Ectodermal cell (in vitro differentiated cells): ENCODE data around the gene STMN1.

ENCODE experiments used
- H3K27ac ChIP-seq: 2 replicates; pipeline ENCODE4 v1.7.0; 2013; ENCODE audit warnings: mild to moderate bottlenecking, low read depth, low read length; ENCODE audit not compliant: insufficient read depth, poor library complexity, severe bottlenecking
- H3K27me3 ChIP-seq: 2 replicates; pipeline ENCODE4 v1.7.0; 2013; ENCODE audit warnings: mild to moderate bottlenecking, low read length; ENCODE audit not compliant: insufficient read depth, control insufficient read depth, poor library complexity, severe bottlenecking
- H3K36me3 ChIP-seq: one replicate; pipeline ENCODE4 v1.7.0; 2013; ENCODE audit warnings: low read length; ENCODE audit not compliant: control insufficient read depth, insufficient read depth
- H3K4me1 ChIP-seq: one replicate; pipeline ENCODE4 v1.7.0; 2013; ENCODE audit warnings: low read length; ENCODE audit not compliant: control insufficient read depth, insufficient read depth
- H3K4me3 ChIP-seq: 2 replicates; pipeline ENCODE4 v1.7.0; 2013; ENCODE audit warnings: low read depth, low read length, control low read depth; ENCODE audit not compliant: insufficient read depth
- H3K9me3 ChIP-seq: 2 replicates; pipeline ENCODE4 v1.7.0; 2013; ENCODE audit warnings: mild to moderate bottlenecking, low read length, moderate library complexity; ENCODE audit not compliant: control insufficient read depth
- WGBS, 2 experiments: methylation state at CpG; one replicate each; pipeline ENCODE4 v1.1.7; 2013; ENCODE audit warnings: missing lambda C conversion rate in 2 of 2; 5-methylcytosine and 5-hydroxymethylcytosine counted together

The STMN1 gene

DNA sequence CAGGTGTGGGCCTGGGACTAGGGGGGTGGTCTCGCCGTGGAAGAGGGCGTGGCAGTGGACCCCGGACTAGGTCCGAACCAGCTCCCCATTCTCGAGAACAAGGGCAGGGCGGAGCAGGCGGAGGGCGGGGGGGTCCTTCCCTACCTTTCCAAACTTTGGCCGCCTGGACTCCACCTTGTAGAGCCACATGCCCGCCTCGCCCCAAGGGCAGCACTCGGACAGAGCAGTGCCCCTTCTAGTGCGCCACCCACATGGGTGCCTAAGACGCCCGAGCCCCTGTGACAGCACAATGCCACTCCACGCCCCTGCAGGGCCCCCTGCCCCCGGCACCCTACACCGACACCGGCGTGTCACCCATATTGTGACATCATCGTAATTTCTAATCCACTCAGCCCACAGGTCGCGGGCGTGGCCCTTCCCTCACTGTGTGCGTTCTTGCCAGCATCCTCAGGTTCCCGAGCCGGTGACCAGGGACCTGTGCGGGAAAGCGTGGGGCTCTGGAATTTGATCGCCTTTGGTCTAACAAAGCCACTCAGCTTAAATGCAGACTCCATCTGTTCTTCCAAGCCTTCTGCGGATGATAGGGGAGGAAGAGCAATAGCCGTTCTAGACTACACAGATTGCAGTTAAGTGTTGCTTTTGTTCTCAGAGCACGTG is 553 bp upstream of the STMN1 start:
- 48 to 56% methylated on average over 34 of the region's 34 CpGs for WGBS, 2 experiments
- H3K27ac ChIP-seq: peak overlapping the region; percentile 67

GRCh38 chr1:25904943-25905679 is 1.1 kb downstream of the STMN1 start:
- WGBS, 2 experiments: 1 to 2% methylated on average over 31 to 34 of the region's 34 CpGs
- Histone ChIP-seq H3K4me1 (peaks cover 38% of the 10 kb centered on the region), H3K4me3 (peak overlapping the region; percentile 89), H3K27ac (peak overlapping the region; percentile 97), H3K9me3 (no peaks in the 10 kb centered on the region), H3K27me3 (no peaks in the 10 kb centered on the region), H3K36me3 (peaks cover 37% of the 10 kb centered on the region)

More for the DNA sequence above, 553 bp upstream of the STMN1 start:
- Histone ChIP-seq H3K4me1 (peaks cover 25% of the 10 kb centered on the region), H3K9me3 (no peaks in the 10 kb centered on the region), H3K27me3 (no peaks in the 10 kb centered on the region), H3K4me3 (peak overlapping the region; percentile 89), H3K36me3 (peaks cover 21% of the 10 kb centered on the region)

- 89 to 91% methylated on average over 3 of the region's 3 CpGs for WGBS, 2 experiments
- Histone ChIP-seq H3K27me3 (no peaks in the 10 kb centered on the region), H3K27ac (no peak overlapping the region), H3K36me3 (peaks cover 48% of the 10 kb centered on the region), H3K4me3 (peak overlapping the region; percentile 89), H3K9me3 (no peaks in the 10 kb centered on the region), H3K4me1 (peaks cover 49% of the 10 kb centered on the region)
These were observed 2.2 kb downstream of the STMN1 start for GRCh38 chr1:25903986-25904385.

DNA sequence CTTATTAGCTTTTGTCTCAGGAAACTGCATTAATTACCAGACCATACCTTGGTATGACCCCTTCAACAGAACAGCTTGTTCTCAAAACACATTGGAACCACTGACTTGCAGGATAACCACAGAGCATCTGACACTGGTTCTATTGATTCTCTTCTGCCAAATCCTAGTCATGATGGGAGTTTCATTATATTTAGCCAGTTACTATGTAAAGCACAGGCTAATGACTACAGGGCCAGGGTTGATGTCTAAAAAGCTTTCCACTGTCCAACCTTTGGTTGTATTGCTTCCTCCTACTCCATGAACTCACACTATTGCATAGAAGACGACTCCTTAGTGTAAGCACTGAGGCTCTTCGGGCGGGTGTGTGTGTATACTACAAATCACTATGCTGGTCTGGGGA is 3.8 kb downstream of the STMN1 start:
- Histone ChIP-seq H3K36me3 (peaks cover 63% of the 10 kb centered on the region), H3K27me3 (no peaks in the 10 kb centered on the region), H3K27ac (no peak overlapping the region), H3K9me3 (no peaks in the 10 kb centered on the region), H3K4me3 (no peak overlapping the region), H3K4me1 (peaks cover 54% of the 10 kb centered on the region)
- 89 to 100% methylated on average over 1 to 3 of the region's 3 CpGs for WGBS, 2 experiments

DNA sequence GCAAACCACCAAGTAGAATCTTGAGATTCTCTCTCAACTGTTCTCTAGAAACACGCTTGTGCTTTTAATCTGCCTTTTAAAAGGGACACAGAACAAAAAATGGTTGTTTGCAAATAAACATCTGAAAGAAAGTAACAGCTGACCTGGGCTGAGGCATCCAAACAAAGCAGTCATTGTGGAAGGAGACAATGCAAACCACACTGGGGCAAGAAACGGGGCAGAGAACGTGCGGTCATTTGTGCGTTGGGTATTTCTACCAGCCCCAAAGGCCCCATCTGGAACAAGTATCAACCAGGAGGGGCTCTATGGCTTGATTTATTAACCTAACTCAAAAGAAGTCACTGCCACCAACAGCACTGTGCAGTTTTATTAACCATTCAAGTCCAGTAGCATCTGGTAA is 6.0 kb downstream of the STMN1 start:
- Histone ChIP-seq H3K4me1 (peaks cover 52% of the 10 kb centered on the region), H3K27ac (peak overlapping the region; percentile 36), H3K4me3 (no peak overlapping the region), H3K9me3 (no peaks in the 10 kb centered on the region), H3K36me3 (peaks cover 65% of the 10 kb centered on the region), H3K27me3 (no peaks in the 10 kb centered on the region)
- WGBS, 2 experiments: 33 to 50% methylated on average over 5 of the region's 5 CpGs

- peaks cover 65% of the 10 kb centered on the region for H3K36me3 ChIP-seq
- 93 to 94% methylated on average over 6 of the region's 6 CpGs for WGBS, 2 experiments
- H3K27ac ChIP-seq: no peak overlapping the region
- no peaks in the 10 kb centered on the region for H3K27me3 ChIP-seq
- no peaks in the 10 kb centered on the region for H3K9me3 ChIP-seq
- H3K4me3 ChIP-seq: no peak overlapping the region
- H3K4me1 ChIP-seq: peaks cover 52% of the 10 kb centered on the region
These were observed 6.4 kb downstream of the STMN1 start for GRCh38 chr1:25899792-25900191.

DNA sequence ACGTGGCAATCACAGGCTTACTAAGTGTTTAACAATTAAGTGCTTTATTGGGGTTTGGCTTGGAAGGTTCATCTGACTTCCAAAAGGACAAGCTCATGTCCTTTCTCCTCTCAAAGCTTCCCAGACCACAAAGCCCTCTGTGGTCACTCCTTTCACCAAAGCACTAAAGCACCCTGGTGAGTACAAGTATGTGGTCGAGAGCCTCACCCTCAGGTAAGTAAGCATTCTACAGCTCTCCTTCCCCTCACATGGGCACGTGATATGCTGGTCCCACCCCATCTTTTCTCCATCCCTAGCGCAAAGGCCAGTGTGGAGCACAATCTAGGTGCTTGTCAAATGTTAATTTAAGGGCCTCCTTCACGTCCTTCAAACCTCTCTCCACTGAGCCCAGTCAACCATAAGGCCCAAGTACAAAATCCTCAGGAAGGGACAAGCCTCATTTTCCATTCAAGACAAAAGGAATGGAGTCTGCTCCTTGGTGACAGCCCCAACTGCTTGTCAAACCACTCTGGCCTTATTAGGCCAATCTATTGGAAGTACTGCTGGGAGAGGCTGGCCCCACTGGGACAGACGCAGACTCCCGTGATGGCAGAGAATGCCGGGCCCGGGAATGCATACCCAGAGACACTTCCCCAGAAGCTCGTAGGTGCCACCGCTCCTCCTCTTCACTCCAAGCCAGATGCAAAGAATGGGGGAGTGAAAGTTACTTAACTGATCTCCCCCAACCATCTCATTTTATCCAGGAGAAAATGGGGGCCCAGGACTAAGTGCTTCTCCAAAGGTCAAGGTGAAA is 7.8 kb downstream of the STMN1 start:
- Histone ChIP-seq H3K27ac (peak overlapping the region; percentile 42), H3K27me3 (no peaks in the 10 kb centered on the region), H3K9me3 (no peaks in the 10 kb centered on the region), H3K4me1 (peaks cover 43% of the 10 kb centered on the region), H3K36me3 (peaks cover 60% of the 10 kb centered on the region), H3K4me3 (no peak overlapping the region)
- 88 to 92% methylated on average over 11 of the region's 11 CpGs for WGBS, 2 experiments

DNA sequence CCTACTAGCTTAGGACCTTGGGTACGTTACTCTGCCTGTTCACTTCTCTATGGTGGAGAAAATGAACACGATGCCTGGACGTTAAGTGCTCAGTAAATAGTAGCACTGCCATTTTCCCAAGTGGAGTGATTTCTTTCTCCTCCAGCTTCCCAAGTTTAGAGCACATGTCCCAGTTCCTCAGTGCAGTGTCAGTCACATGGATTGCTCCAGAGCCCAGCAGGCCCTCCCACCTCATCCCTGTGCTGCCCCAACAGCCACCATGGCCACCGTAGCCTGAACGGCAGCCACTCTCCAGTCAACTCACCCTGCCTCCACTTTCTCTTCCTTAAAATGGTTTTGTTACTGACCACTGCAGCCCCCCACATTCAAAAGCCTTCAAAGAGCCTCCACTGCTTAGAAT is 8.5 kb downstream of the STMN1 start:
- H3K27ac ChIP-seq: peak overlapping the region; percentile 2
- H3K4me1 ChIP-seq: peaks cover 42% of the 10 kb centered on the region
- WGBS, 2 experiments: 91% methylated on average over 5 of the region's 5 CpGs
- H3K9me3 ChIP-seq: no peaks in the 10 kb centered on the region
- H3K36me3 ChIP-seq: peaks cover 53% of the 10 kb centered on the region
- no peak overlapping the region for H3K4me3 ChIP-seq
- H3K27me3 ChIP-seq: no peaks in the 10 kb centered on the region

- H3K36me3 ChIP-seq: peaks cover 40% of the 10 kb centered on the region
- H3K4me1 ChIP-seq: peaks cover 51% of the 10 kb centered on the region
- 87 to 96% methylated on average over 1 of the region's 1 CpG for WGBS, 2 experiments
- no peak overlapping the region for H3K4me3 ChIP-seq
- H3K27me3 ChIP-seq: no peaks in the 10 kb centered on the region
- H3K9me3 ChIP-seq: no peaks in the 10 kb centered on the region
- H3K27ac ChIP-seq: peak overlapping the region; percentile 71
These were observed 10.0 kb downstream of the STMN1 start for GRCh38 chr1:25896266-25896665.
